Activated CD8-positive, alpha-beta T cell treated with anti-CD3 and anti-CD28 coated beads for 36 hours (primary cell): ENCODE results near the gene HLF. TPM values are rescaled to one million over a fixed set of nuclear protein-coding genes. Genes with fewer than 3 reads are reported as not detected.

Experiments used
- ATAC-seq: fragments of 200-7000 bp; cut with Tn5 transposase; one replicate; pipeline ENCODE4 v1.10.0; 2021; ENCODE audit warnings: mild to moderate bottlenecking, moderate library complexity
- CTCF ChIA-PET: fragments of 350-600 bp; sonication (Branson Sonifier 250); formaldehyde crosslinking; loops from one replicate; lab custom pipeline; 2021; ENCODE audit warnings: antibody characterized with exemption; lab: Charles Lee
- POLR2A ChIA-PET: fragments of 350-600 bp; sonication (Branson Sonifier 250); formaldehyde crosslinking; loops from one replicate; lab custom pipeline; 2021; ENCODE audit warnings: antibody characterized with exemption; lab: Charles Lee
- DNase-seq: peaks from one replicate; pipeline ENCODE4 v3.0.0-alpha.2; 2020
- H3K27ac Mint-ChIP-seq: one replicate; pipeline ENCODE4 v1.8.0; 2021; ENCODE audit warnings: mild to moderate bottlenecking, mixed read lengths
- H3K27me3 Mint-ChIP-seq: one replicate; pipeline ENCODE4 v1.8.0; 2021; ENCODE audit warnings: mixed read lengths
- H3K36me3 Mint-ChIP-seq: one replicate; pipeline ENCODE4 v1.8.0; 2021; ENCODE audit warnings: low read depth, mixed read lengths
- H3K4me1 Mint-ChIP-seq: one replicate; pipeline ENCODE4 v1.8.0; 2021; ENCODE audit warnings: low read depth, mixed read lengths
- H3K4me3 Mint-ChIP-seq: one replicate; pipeline ENCODE4 v1.8.0; 2021; ENCODE audit warnings: mild to moderate bottlenecking, moderate library complexity, mixed read lengths
- H3K9me3 Mint-ChIP-seq: one replicate; pipeline ENCODE4 v1.8.0; 2021; ENCODE audit warnings: mixed read lengths
- intact Hi-C: fragments of 100-400 bp; cut with micrococcal nuclease; formaldehyde crosslinking; loops from one replicate; pipeline ENCODE4 v1.10.0; 2022
- total RNA-seq, 2 experiments: library from RNA; stranded (reverse); gene quantifications; one replicate each; pipeline ENCODE4 v1.2.3, GENCODE V29; 2021
- TF ChIP-seq, protein P1 (sequence below): fragments of 200-600 bp; IDR thresholded peaks from one replicate; pipeline ENCODE4 v1.8.0; 2022; ENCODE audit warnings: antibody characterized with exemption, mild to moderate bottlenecking

HLF gene
- total RNA-seq, 2 experiments from 2014 or later = 0.25 to 0.72 TPM

GRCh38 chr17:55312852-55313251 lies 48.1 kb downstream of the HLF start:
- Mint-ChIP-seq H3K36me3 (no peaks in the 10 kb centered on the region), H3K27ac (no peak overlapping the region), H3K9me3 (no peaks in the 10 kb centered on the region), H3K27me3 (peaks cover 13% of the 10 kb centered on the region), H3K4me1 (peaks cover 3% of the 10 kb centered on the region), H3K4me3 (no peak overlapping the region)
- CTCF ChIA-PET = interaction anchor here (0.9 kb wide), 1 partner anchor 16 kb away, joined by 3 read pairs; no protein-coding TSS in a partner anchor
- no peak for ATAC-seq
- intact Hi-C loops = no loop called here
- TF ChIP-seq, protein P1, sequence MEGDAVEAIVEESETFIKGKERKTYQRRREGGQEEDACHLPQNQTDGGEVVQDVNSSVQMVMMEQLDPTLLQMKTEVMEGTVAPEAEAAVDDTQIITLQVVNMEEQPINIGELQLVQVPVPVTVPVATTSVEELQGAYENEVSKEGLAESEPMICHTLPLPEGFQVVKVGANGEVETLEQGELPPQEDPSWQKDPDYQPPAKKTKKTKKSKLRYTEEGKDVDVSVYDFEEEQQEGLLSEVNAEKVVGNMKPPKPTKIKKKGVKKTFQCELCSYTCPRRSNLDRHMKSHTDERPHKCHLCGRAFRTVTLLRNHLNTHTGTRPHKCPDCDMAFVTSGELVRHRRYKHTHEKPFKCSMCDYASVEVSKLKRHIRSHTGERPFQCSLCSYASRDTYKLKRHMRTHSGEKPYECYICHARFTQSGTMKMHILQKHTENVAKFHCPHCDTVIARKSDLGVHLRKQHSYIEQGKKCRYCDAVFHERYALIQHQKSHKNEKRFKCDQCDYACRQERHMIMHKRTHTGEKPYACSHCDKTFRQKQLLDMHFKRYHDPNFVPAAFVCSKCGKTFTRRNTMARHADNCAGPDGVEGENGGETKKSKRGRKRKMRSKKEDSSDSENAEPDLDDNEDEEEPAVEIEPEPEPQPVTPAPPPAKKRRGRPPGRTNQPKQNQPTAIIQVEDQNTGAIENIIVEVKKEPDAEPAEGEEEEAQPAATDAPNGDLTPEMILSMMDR = no peak
- POLR2A ChIA-PET = no interaction called here
- DNase-seq = no peak

DNA sequence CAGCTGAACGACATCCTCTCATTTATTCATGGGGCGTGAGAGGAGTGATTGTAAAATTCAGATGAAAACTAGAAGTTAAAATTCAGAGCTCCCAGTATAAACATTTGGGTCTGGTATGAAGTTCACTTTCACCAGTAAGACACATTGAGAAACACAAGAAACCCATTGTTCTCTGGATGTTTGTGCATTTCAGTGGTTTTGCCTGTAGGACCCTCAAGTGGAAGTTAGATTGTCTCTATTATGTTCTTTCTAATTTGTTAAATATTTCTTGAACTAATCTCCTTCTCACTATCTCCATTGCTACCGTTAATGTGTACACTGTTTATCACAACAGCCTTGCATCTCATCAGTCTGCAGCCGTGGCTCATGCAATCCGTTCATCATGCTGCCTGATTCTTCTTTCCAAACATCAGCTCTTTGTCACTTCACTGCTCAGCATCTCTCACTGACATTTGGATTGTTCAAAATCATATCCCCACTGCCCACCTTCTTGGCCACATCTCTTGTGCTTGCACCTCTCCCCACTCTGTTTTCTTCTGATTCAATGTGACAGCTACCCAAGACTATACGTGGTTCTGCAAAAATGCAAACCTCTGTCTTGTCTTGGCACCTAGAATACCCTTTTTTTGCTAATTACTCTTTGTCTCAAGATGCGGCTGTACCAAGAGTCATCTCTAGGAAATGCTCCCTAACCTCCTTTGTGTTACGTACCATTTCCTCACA lies 49.5 kb downstream of the HLF start:
- H3K36me3 Mint-ChIP-seq = no peaks in the 10 kb centered on the region
- H3K9me3 Mint-ChIP-seq = no peaks in the 10 kb centered on the region
- intact Hi-C loops = no loop called here
- TF ChIP-seq, protein P1 = no peak
- ATAC-seq (no peak), DNase-seq (no peak)
- peaks cover 3% of the 10 kb centered on the region for H3K4me1 Mint-ChIP-seq
- H3K27me3 Mint-ChIP-seq = peaks cover 10% of the 10 kb centered on the region
- no peak overlapping the region for H3K4me3 Mint-ChIP-seq
- ChIA-PET POLR2A (no interaction called here), CTCF (interaction anchor here (1.1 to 1.2 kb wide), 2 partner anchors 34 to 321 kb away, joined by 3 to 5 read pairs; no protein-coding TSS in a partner anchor)
- H3K27ac Mint-ChIP-seq = no peak overlapping the region

DNA sequence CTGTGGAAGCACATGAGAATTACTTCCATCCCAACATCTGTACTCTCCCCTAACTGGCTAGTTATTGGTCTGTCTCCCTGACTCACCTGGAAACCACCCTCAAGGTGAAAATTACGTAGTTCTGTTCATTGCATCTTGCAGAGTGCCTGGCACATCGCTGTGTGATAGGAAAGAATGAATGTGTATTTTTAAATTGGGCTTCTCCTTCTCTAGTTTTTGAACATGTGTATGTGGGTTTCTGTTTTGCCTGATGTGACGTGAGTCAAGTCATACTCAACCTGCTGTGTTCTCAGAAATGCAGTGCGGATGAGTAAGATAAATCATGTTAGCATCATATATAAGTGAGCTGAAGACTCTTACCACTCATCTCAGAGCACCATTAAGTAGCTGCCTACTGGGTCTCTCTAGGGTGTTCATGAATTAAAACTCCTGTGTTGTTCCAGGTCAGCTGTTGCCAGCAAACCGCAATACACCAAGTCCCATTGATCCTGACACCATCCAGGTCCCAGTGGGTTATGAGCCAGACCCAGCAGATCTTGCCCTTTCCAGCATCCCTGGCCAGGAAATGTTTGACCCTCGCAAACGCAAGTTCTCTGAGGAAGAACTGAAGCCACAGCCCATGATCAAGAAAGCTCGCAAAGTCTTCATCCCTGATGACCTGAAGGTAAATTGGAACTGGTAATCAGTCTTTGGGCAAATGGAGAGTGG lies 50.2 kb downstream of the HLF start:
- ATAC-seq (peak; percentile 90), DNase-seq (peak; percentile 25)
- H3K27ac Mint-ChIP-seq = peak overlapping the region; percentile 23
- H3K36me3 Mint-ChIP-seq = no peaks in the 10 kb centered on the region
- CTCF ChIA-PET = interaction anchor here (1.2 to 2.1 kb wide), 2 partner anchors 33 kb away, joined by 4 to 5 read pairs; no protein-coding TSS in a partner anchor
- TF ChIP-seq, protein P1 = no peak
- intact Hi-C loops = no loop called here
- no peak overlapping the region for H3K4me3 Mint-ChIP-seq
- peaks cover 9% of the 10 kb centered on the region for H3K27me3 Mint-ChIP-seq
- POLR2A ChIA-PET = no interaction called here
- peaks cover 3% of the 10 kb centered on the region for H3K4me1 Mint-ChIP-seq
- H3K9me3 Mint-ChIP-seq = no peaks in the 10 kb centered on the region

DNA sequence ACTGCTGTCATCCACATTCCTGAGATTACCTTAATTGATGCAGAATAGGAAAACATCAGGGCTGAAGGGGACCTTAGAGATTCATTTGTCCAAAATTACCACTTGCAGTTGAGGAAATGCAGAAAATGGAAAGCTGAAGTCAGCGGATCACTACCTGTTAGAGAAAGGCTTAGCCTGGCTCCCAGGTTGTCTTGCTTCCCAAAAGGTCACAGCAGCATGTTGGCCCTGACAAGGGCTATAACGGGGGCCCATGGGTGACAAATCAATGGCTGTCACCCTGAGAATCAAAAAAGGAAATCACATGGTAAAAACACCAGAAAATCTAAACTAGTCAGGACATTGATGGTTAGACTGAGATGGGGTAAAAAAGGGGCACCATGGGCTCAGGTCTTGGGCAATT lies 51.7 kb downstream of the HLF start:
- TF ChIP-seq, protein P1 = no peak
- ATAC-seq (no peak), DNase-seq (no peak)
- ChIA-PET POLR2A (no interaction called here), CTCF (interaction anchor here (2.1 kb wide), 1 partner anchor 31 kb away, joined by 4 read pairs; no protein-coding TSS in a partner anchor)
- Mint-ChIP-seq H3K27me3 (peaks cover 9% of the 10 kb centered on the region), H3K36me3 (no peaks in the 10 kb centered on the region), H3K27ac (no peak overlapping the region), H3K4me3 (no peak overlapping the region), H3K4me1 (peaks cover 3% of the 10 kb centered on the region), H3K9me3 (no peaks in the 10 kb centered on the region)
- intact Hi-C loops = no loop called here

- CTCF ChIA-PET = no interaction called here
- H3K27ac Mint-ChIP-seq = no peak overlapping the region
- POLR2A ChIA-PET = no interaction called here
- no peaks in the 10 kb centered on the region for H3K9me3 Mint-ChIP-seq
- peaks cover 6% of the 10 kb centered on the region for H3K27me3 Mint-ChIP-seq
- TF ChIP-seq, protein P1 = no peak
- ATAC-seq = no peak
- no peak overlapping the region for H3K4me3 Mint-ChIP-seq
- no peak for DNase-seq
- peaks cover 3% of the 10 kb centered on the region for H3K4me1 Mint-ChIP-seq
- intact Hi-C loops = no loop called here
- no peaks in the 10 kb centered on the region for H3K36me3 Mint-ChIP-seq
Observed at GRCh38 chr17:55317284-55317683, 52.5 kb downstream of the HLF start.
